ENCODE results near the gene CCP110. TPM values are rescaled to one million over a fixed set of nuclear protein-coding genes. Genes with fewer than 3 reads are reported as not detected.

CCP110 gene
- total RNA-seq, 1 donor, result 15.1 TPM

DNA sequence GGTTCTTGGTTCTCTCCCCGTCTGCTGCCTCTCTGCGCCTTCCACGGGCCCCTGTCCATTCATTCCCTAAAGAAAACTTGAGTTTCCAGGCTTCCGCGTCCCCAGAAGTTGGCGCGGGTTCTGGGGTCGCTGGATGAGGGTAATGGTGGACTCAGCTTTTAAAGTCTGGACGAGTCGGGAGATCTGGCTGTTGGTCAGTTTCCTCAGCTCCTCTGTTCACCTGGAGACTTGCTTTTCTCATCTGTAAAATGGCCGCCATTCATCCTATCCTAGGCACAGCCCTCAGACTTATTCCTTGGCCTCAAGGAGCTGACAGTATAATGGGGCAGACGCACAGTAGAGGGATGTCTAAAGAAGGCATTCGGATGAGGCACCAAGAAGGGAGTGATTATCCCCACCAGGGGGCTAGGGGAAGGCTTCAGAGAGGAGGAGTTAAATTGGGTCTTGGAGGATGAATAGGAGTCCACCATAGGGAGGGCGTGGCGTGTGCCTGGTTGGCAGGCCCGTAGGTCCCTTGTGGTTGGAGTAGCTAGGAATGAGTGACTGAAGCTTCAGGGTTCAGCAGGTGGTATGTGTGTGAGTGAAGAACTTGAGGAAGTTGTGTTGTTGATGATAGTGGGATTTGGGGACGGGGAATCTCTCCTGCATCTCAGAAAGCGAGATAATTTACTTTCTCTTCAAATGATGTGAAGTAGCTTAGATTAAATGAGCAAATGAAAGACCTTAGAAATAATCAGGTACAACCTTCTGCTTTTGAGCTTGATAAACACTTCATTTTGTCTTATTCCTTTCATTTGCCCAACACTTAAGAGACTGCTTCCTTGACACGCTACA, 32.4 kb downstream of the CCP110 start:
- TF ChIP-seq, protein P1, sequence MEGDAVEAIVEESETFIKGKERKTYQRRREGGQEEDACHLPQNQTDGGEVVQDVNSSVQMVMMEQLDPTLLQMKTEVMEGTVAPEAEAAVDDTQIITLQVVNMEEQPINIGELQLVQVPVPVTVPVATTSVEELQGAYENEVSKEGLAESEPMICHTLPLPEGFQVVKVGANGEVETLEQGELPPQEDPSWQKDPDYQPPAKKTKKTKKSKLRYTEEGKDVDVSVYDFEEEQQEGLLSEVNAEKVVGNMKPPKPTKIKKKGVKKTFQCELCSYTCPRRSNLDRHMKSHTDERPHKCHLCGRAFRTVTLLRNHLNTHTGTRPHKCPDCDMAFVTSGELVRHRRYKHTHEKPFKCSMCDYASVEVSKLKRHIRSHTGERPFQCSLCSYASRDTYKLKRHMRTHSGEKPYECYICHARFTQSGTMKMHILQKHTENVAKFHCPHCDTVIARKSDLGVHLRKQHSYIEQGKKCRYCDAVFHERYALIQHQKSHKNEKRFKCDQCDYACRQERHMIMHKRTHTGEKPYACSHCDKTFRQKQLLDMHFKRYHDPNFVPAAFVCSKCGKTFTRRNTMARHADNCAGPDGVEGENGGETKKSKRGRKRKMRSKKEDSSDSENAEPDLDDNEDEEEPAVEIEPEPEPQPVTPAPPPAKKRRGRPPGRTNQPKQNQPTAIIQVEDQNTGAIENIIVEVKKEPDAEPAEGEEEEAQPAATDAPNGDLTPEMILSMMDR (IDR thresholded peaks at IDR 0.05; ENCODE audit: insufficient read depth, low read depth, low read length), result peak; percentile 42
- peak overlapping the region; percentile 96 for H3K4me3 ChIP-seq (ENCODE audit: low read depth, low read length)
- DNase-seq (ENCODE audit: low read depth), result peak; percentile 13

GRCh38 chr16:19559242-19559910, 35.6 kb downstream of the CCP110 start:
- peak; percentile 70 for DNase-seq (ENCODE audit: low read depth)
- no peak overlapping the region for H3K4me3 ChIP-seq (ENCODE audit: low read depth, low read length)
- TF ChIP-seq, protein P1 (IDR thresholded peaks at IDR 0.05; ENCODE audit: insufficient read depth, low read depth, low read length), result peak; percentile 56

DNA sequence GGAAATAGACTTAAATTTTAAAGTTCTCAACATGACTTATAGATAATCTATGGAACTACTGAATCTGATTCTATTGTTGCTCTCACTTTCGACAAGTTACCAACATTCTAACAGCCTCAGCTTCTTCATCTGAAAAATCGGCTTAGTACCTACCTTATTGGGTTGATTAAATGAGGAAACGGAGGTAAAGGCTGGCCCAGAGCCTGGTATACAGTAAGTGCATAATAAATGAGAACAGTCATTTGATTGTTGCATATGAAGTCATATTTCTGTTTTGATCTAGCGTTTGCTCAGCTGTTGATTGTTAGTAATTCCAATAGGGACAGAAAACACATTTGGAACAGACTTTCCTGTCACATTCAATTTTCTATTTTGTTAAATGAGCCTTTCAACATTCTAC, 36.3 kb downstream of the CCP110 start:
- no peak overlapping the region for H3K4me3 ChIP-seq (ENCODE audit: low read depth, low read length)
- TF ChIP-seq, protein P1 (IDR thresholded peaks at IDR 0.05; ENCODE audit: insufficient read depth, low read depth, low read length), result no peak
- no peak for DNase-seq (ENCODE audit: low read depth)

GRCh38 chr16:19563377-19563776, 39.6 kb downstream of the CCP110 start:
- TF ChIP-seq, protein P1 (IDR thresholded peaks at IDR 0.05; ENCODE audit: insufficient read depth, low read depth, low read length), result no peak
- no peak overlapping the region for H3K4me3 ChIP-seq (ENCODE audit: low read depth, low read length)
- DNase-seq (ENCODE audit: low read depth), result no peak

GRCh38 chr16:19566362-19566761, 42.6 kb downstream of the CCP110 start:
- TF ChIP-seq, protein P1 (IDR thresholded peaks at IDR 0.05; ENCODE audit: insufficient read depth, low read depth, low read length), result no peak
- no peak for DNase-seq (ENCODE audit: low read depth)
- no peak overlapping the region for H3K4me3 ChIP-seq (ENCODE audit: low read depth, low read length)

DNA sequence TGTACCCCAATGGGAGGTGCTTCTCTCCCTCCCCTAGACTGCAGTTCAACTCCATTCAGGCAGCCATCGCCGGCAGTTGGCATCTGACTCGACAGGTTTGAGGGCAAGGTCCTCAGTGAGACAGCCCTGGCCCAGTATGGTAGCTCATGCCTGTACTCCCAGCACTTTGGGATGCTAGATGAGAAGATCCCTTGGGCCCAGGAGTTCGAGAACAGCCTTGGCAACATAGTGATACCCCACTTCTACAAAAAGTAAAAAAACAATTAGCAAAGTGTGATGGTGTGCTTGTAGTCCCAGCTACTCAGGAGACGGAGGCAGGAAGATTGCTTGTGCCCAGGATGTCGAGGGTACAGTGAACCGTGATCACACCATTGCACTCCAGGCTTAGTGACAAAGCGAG, 43.8 kb downstream of the CCP110 start:
- H3K4me3 ChIP-seq (ENCODE audit: low read depth, low read length), result no peak overlapping the region
- no peak for DNase-seq (ENCODE audit: low read depth)
- TF ChIP-seq, protein P1 (IDR thresholded peaks at IDR 0.05; ENCODE audit: insufficient read depth, low read depth, low read length), result no peak
